GM18517 (cell line): ENCODE data around the gene SMYD4.
"Not testable (repeated sequence)": the region's sequence is repeated elsewhere in the genome, so short reads cannot be mapped to it uniquely, and the experiment has no call there.

Experiments used
- ATAC-seq: cut with Tn5 transposase; IDR thresholded peaks from one replicate; pipeline ENCODE4 v1.9.1; 2021; ENCODE audit warnings: mild to moderate bottlenecking, moderate library complexity; ENCODE audit not compliant: unreplicated experiment

The SMYD4 gene

GRCh38 chr17:1783834-1784611 is 45.7 kb downstream of the SMYD4 start:
- no peak for ATAC-seq

DNA sequence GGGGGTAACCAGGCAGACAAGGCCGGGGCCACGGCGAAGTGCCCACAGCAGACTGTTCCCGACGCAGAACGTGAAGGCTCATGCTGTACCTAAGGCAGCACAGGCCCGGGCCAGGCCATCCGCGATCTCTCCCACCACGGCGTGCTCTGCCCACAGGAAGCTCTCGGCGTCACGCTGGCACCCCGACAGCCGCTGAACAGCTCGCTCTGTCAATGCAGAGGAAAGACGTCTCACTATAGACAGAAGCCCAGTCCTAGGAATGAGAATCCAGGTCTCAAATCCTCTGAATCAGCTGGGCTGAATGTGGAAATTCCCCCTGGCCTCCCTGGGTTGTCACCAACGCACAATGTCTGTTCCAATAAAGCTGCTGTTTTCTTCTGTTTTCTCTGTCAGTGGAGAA is 46.4 kb downstream of the SMYD4 start:
- no peak for ATAC-seq

- no peak for ATAC-seq
These were observed 47.5 kb downstream of the SMYD4 start for GRCh38 chr17:1782171-1782567.

DNA sequence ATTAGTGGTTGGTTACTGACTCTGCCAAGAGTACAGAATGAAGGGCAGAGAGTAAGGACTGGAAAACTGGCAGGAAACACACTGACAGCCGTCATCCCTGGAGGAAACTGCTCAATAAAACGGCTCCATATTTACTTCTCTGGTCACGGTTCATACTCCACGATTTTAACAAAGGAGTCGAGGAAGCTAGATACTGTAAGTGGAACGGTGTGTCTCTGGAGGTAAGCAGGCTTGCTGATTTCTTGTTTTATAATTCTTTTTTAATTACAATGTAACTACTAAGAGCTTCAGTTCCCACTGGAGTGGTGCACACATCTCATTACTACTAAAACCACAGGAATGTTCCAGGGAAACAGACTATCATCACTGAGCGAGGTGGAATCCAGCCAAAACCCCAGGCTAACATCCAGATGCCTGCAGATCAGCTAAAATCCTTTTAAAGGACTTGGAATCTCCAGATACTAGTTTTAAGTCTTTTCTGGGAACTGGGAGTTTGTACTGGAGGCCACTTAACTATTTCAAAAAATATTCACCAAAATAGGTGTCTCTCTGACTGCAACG is 50.1 kb downstream of the SMYD4 start:
- ATAC-seq: no peak

GRCh38 chr17:1776857-1777256 is 52.8 kb downstream of the SMYD4 start:
- no peak for ATAC-seq

DNA sequence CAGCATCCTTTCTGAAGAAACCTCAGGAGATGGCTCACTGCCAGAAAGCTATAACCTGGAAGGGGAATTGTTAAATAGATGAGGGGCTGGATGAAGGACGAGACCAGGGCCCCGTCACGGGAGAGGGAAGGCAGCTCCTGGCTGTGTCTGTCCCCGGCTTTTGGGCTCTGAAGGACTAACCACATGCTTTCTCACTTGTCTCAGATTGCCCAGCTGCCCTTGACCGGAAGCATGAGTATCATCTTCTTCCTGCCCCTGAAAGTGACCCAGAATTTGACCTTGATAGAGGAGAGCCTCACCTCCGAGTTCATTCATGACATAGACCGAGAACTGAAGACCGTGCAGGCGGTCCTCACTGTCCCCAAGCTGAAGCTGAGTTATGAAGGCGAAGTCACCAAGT is 53.4 kb downstream of the SMYD4 start:
- ATAC-seq: no peak

GRCh38 chr17:1774390-1775176 is 55.1 kb downstream of the SMYD4 start:
- no peak for ATAC-seq

GRCh38 chr17:1773696-1774181 is 56.0 kb downstream of the SMYD4 start:
- no peak for ATAC-seq

DNA sequence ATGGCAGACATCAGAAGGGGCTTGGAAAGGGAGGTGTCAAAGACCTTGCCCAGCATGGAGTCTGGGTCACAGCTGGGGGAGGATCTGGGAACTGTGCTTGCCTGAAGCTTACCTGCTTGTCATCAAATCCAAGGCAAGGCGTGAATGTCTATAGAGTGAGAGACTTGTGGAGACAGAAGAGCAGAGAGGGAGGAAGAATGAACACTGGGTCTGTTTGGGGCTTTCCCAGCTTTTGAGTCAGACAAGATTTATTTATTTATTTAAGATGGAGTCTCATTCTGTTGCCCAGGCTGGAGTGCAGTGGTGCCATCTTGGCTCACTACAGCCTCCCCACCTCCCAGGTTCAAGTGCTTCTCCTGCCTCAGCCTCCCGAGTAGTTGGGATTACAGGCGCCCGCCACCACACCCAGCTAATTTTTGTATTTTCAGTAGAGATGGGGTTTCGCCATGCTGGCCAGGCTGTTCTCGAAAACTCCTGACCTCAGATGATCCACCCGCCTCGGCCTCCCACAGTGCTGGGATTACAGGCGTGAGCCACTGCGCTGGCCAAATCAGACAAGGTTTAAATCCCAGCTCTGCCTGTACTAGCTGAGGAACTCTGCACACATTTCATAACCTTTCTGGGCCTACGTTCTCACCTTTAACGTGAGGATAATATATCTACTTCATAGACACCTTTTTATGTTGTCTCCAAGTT is 56.6 kb downstream of the SMYD4 start:
- ATAC-seq: not testable (repeated sequence)

DNA sequence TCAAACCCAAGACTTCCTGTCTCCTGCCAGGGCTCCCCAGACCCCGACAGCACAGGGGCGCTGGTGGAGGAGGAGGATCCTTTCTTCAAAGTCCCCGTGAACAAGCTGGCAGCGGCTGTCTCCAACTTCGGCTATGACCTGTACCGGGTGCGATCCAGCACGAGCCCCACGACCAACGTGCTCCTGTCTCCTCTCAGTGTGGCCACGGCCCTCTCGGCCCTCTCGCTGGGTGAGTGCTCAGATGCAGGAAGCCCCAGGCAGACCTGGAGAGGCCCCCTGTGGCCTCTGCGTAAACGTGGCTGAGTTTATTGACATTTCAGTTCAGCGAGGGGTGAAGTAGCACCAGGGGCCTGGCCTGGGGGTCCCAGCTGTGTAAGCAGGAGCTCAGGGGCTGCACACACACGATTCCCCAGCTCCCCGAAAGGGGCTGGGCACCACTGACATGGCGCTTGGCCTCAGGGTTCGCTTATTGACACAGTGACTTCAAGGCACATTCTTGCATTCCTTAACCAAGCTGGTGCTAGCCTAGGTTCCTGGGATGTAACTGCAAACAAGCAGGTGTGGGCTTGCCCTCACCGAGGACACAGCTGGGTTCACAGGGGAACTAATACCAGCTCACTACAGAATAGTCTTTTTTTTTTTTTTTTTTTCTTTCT is 59.8 kb downstream of the SMYD4 start:
- no peak for ATAC-seq

GRCh38 chr17:1767358-1767757 is 62.3 kb downstream of the SMYD4 start:
- no peak for ATAC-seq

DNA sequence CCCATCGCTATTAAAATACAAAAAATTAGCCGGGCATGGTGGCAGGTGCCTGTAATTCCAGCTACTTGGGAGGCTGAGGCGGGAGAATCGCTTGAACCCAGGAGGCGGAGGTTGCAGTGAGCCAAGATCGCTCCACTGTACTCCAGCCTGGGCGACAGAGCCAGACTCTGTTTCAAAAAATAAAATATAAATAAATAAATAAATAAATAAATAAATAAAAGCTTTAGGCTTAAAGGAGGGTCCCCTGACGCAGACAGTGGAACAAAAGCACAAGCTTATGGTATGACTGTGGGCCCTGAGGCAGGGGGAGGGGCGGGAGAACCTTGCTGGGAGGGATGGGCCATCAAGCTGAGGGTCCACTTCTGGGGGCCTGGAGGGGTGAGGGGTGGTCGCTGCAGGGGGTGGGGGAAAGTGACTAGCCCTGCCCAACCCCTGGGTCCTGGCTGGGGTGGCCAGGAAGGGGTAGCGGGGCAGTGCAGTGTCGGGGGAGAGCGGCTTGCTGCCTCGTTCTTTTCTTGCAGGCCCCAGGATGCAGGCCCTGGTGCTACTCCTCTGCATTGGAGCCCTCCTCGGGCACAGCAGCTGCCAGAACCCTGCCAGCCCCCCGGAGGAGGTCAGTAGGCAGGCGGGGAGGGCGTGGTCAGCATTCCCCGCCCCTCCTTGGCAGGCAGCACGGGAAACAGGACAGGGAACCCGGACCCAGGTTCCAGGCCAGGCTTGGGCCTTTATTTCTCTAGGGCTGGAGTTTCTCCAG is 63.1 kb downstream of the SMYD4 start:
- ATAC-seq: no peak

GRCh38 chr17:1765576-1765975 is 64.1 kb downstream of the SMYD4 start:
- no peak for ATAC-seq

GRCh38 chr17:1764705-1765104 is 65.0 kb downstream of the SMYD4 start:
- not testable (repeated sequence) for ATAC-seq

- no peak for ATAC-seq
These were observed 65.4 kb downstream of the SMYD4 start for GRCh38 chr17:1764284-1764683.

- no peak for ATAC-seq
These were observed 66.5 kb downstream of the SMYD4 start for GRCh38 chr17:1762901-1763898.

DNA sequence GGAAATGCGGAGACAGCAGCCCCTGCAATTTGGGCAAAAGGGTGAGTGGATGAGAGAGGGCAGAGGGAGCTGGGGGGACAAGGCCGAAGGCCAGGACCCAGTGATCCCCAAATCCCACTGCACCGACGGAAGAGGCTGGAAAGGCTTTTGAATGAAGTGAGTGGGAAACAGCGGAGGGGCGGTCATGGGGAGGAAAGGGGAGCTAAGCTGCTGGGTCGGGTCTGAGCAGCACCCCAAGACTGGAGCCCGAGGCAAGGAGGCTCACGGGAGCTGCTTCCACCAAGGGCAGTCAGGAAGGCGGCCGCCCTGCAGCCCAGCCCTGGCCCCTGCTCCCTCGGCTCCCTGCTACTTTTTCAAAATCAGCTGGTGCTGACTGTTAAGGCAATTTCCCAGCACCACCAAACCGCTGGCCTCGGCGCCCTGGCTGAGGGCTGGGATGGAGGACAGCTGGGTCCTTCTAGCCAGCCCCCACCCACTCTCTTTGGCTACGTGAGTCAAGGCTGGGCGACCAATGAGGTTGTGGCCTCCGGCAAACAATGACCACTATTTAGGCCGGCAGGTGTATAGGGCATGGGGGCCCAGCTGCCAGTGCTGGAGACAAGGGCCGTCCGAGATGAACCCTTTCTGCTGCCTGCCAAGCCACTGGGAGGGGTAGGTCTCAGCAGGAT is 67.3 kb downstream of the SMYD4 start:
- no peak for ATAC-seq

DNA sequence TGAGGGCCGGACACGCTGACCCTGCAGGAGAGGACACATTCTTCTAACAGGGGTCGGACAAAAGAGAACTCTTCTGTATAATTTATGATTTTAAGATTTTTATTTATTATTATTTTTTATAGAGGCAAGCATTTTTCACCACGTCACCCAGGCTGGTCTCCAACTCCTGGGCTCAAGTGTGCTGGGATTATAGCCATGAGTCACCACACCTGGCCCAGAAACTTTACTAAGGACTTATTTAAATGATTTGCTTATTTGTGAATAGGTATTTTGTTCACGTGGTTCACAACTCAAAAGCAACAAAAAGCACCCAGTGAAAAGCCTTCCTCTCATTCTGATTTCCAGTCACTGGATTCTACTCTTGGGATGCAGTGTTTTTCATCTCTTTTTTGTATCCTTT is 70.2 kb downstream of the SMYD4 start:
- ATAC-seq: no peak
